ENCODE data around the gene ERFE. TPM values are rescaled to one million over a fixed set of nuclear protein-coding genes. Genes with fewer than 3 reads are reported as not detected.

Gene ERFE
- total RNA-seq, 4 donors from 2014 or later = 0.39 to 0.66 TPM; not detected in 2

GRCh38 chr2:238143239-238143951, 15.4 kb upstream of the ERFE start:
- 69% methylated on average over 11 of the region's 20 CpGs for WGBS
- intact Hi-C loops (cut with DNase I) = no loop called here
- no peaks in the 10 kb centered on the region for H3K27me3 ChIP-seq
- no peak overlapping the region for H3K27ac ChIP-seq (replicated peaks in 1 of 4)
- H3K9me3 ChIP-seq = no peaks in the 10 kb centered on the region
- H3K4me3 ChIP-seq = no peak overlapping the region
- H3K4me1 ChIP-seq = peaks cover 17 to 37% (median 26%) of the 10 kb centered on the region in 4 donors
- H3K36me3 ChIP-seq = peaks cover 0 to 15% (median 3%) of the 10 kb centered on the region in 4 donors
- TF ChIP-seq EP300 (IDR thresholded peaks at IDR 0.05) = no peak
- TF ChIP-seq POLR2AphosphoS5 (IDR thresholded peaks at IDR 0.05) = no peak
- TF ChIP-seq CTCF (IDR thresholded peaks at IDR 0.05) = no peak
- TF ChIP-seq POLR2A (IDR thresholded peaks at IDR 0.05; ENCODE audit: low read depth) = no peak
- DNase-seq (ENCODE audit: extremely low spot score) = no peak

GRCh38 chr2:238144262-238144661, 14.5 kb upstream of the ERFE start:
- peaks cover 14 to 28% (median 19%) of the 10 kb centered on the region in 4 donors for H3K4me1 ChIP-seq
- H3K27ac ChIP-seq (replicated peaks in 1 of 4) = no peak overlapping the region
- H3K36me3 ChIP-seq = peaks cover 0 to 15% (median 3%) of the 10 kb centered on the region in 4 donors
- intact Hi-C loops (cut with DNase I) = no loop called here
- TF ChIP-seq CTCF (IDR thresholded peaks at IDR 0.05) = no peak
- TF ChIP-seq POLR2A (IDR thresholded peaks at IDR 0.05; ENCODE audit: low read depth) = no peak
- no peak for TF ChIP-seq POLR2AphosphoS5 (IDR thresholded peaks at IDR 0.05)
- no peak for TF ChIP-seq EP300 (IDR thresholded peaks at IDR 0.05)
- H3K4me3 ChIP-seq = no peak overlapping the region
- 80% methylated on average over 4 of the region's 5 CpGs for WGBS
- H3K9me3 ChIP-seq = no peaks in the 10 kb centered on the region
- no peaks in the 10 kb centered on the region for H3K27me3 ChIP-seq
- no peak for DNase-seq (ENCODE audit: extremely low spot score)

GRCh38 chr2:238145046-238145445, 13.7 kb upstream of the ERFE start:
- no peak for DNase-seq (ENCODE audit: extremely low spot score)
- Histone ChIP-seq H3K27ac (replicated peaks in 1 of 4) (no peak overlapping the region), H3K4me1 (peaks cover 6 to 25% (median 16%) of the 10 kb centered on the region in 4 donors), H3K27me3 (no peaks in the 10 kb centered on the region), H3K9me3 (no peaks in the 10 kb centered on the region), H3K4me3 (no peak overlapping the region), H3K36me3 (peaks cover 0 to 15% (median 3%) of the 10 kb centered on the region in 4 donors)
- WGBS = 90% methylated on average over 2 of the region's 12 CpGs
- intact Hi-C loops (cut with DNase I) = no loop called here
- TF ChIP-seq POLR2A (IDR thresholded peaks at IDR 0.05; ENCODE audit: low read depth) (no peak), EP300 (IDR thresholded peaks at IDR 0.05) (no peak), CTCF (IDR thresholded peaks at IDR 0.05) (no peak), POLR2AphosphoS5 (IDR thresholded peaks at IDR 0.05) (no peak)

GRCh38 chr2:238145851-238146250, 12.9 kb upstream of the ERFE start:
- TF ChIP-seq CTCF (IDR thresholded peaks at IDR 0.05) (no peak), POLR2A (IDR thresholded peaks at IDR 0.05; ENCODE audit: low read depth) (no peak), EP300 (IDR thresholded peaks at IDR 0.05) (no peak)
- 67% methylated on average over 4 of the region's 12 CpGs for WGBS
- Histone ChIP-seq H3K27ac (replicated peaks in 1 of 4) (no peak overlapping the region), H3K4me1 (peaks cover 6 to 25% (median 16%) of the 10 kb centered on the region in 4 donors), H3K36me3 (peaks cover 0 to 13% (median 2%) of the 10 kb centered on the region in 4 donors), H3K27me3 (no peaks in the 10 kb centered on the region), H3K4me3 (no peak overlapping the region), H3K9me3 (no peaks in the 10 kb centered on the region)
- intact Hi-C loops (cut with DNase I) = no loop called here
- DNase-seq (ENCODE audit: extremely low spot score) = no peak

Measured in esophagus muscularis mucosa (tissue), 4 donors.